Measurements from ENCODE around the gene ANO10. TPM values are rescaled to one million over a fixed set of nuclear protein-coding genes. Genes with fewer than 3 reads are reported as not detected.

The ANO10 gene
- total RNA-seq (2022; extraction: Qiagen RNA extraction): 18.3 to 20.6 TPM (median 19.9 TPM) in 5 replicates

GRCh38 chr3:43621656-43622432, at the start of gene ANO10:
Gene ANO10 (minus strand): TSS chr3:43622011. CDS start chr3:43605852, 16,159 bp downstream.

Other genes starting within 250 kb of the ANO10 start
- gene ABHD5, start 68.9 kb upstream of the ANO10 start, total RNA-seq (2022; extraction: Qiagen RNA extraction): 15.6 to 24.4 TPM (median 18.0 TPM) in 5 replicates